Measurements from ENCODE around the gene IL1RAPL2.
"Not testable (repeated sequence)": the region's sequence is repeated elsewhere in the genome, so short reads cannot be mapped to it uniquely, and the experiment has no call there.

Gene IL1RAPL2

GRCh38 chrX:105759598-105759997 lies 1193.6 kb downstream of the IL1RAPL2 start:
- no peak for DNase-seq (ENCODE audit: low read depth in 1 of 2, low spot score in 1 of 2)

- DNase-seq (ENCODE audit: low read depth in 1 of 2, low spot score in 1 of 2): no peak
Measured at GRCh38 chrX:105765691-105766090, 1199.7 kb downstream of the IL1RAPL2 start.

GRCh38 chrX:105773801-105774200 lies 1207.8 kb downstream of the IL1RAPL2 start:
- no peak for DNase-seq (ENCODE audit: low read depth in 1 of 2, low spot score in 1 of 2)

- DNase-seq (ENCODE audit: low read depth in 1 of 2, low spot score in 1 of 2): no peak
Measured at GRCh38 chrX:105775679-105776078, 1209.7 kb downstream of the IL1RAPL2 start.

GRCh38 chrX:105781804-105782203 lies 1215.8 kb downstream of the IL1RAPL2 start:
- DNase-seq (ENCODE audit: low read depth in 1 of 2, low spot score in 1 of 2): no peak

GRCh38 chrX:105796877-105797276 lies 1230.9 kb downstream of the IL1RAPL2 start:
- DNase-seq (ENCODE audit: low read depth in 1 of 2, low spot score in 1 of 2): not testable (repeated sequence)

- DNase-seq (ENCODE audit: low read depth in 1 of 2, low spot score in 1 of 2): no peak
Measured at GRCh38 chrX:105803891-105804290, 1237.9 kb downstream of the IL1RAPL2 start.

GRCh38 chrX:105805655-105806054 lies 1239.7 kb downstream of the IL1RAPL2 start:
- DNase-seq (ENCODE audit: low read depth in 1 of 2, low spot score in 1 of 2): not testable (repeated sequence)

GRCh38 chrX:105816517-105816916 lies 1250.5 kb downstream of the IL1RAPL2 start:
- no peak for DNase-seq (ENCODE audit: low read depth in 1 of 2, low spot score in 1 of 2)

All from stimulated activated CD4-positive, alpha-beta T cell treated with anti-CD3 and anti-CD28 coated beads, Interleukin-15, amount 100 ng/mL, for 1 hour (primary cell).